ENCODE results near the gene PSRC1. TPM values are rescaled to one million over a fixed set of nuclear protein-coding genes. Genes with fewer than 3 reads are reported as not detected.
A peak's percentile ranks its signal among the peaks of the same experiment; 100 is the strongest.

PSRC1 gene
- total RNA-seq, 1 donor from 2014 or later: 7.4 TPM

- no peak for DNase-seq (ENCODE audit: low spot score)
Measured at GRCh38 chr1:109272021-109272799, 10.7 kb downstream of the PSRC1 start.

DNA sequence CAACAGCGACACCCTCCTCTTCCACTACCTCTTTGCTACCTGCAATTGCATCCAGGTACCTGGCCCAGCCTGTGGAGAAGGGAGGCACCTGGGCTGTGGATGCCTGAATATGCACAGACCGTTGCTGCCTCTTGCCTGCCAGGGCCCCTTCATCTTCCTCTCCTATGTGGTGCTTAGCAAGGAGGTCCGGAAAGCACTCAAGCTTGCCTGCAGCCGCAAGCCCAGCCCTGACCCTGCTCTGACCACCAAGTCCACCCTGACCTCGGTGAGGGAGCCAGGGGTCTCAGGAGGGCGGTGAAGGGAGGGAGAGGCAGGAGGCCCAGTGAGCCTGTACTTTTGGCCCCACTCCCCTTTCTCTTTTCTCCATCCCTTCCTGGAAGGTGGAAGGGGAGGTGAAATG, 11.5 kb downstream of the PSRC1 start:
- DNase-seq (ENCODE audit: low spot score): no peak

DNA sequence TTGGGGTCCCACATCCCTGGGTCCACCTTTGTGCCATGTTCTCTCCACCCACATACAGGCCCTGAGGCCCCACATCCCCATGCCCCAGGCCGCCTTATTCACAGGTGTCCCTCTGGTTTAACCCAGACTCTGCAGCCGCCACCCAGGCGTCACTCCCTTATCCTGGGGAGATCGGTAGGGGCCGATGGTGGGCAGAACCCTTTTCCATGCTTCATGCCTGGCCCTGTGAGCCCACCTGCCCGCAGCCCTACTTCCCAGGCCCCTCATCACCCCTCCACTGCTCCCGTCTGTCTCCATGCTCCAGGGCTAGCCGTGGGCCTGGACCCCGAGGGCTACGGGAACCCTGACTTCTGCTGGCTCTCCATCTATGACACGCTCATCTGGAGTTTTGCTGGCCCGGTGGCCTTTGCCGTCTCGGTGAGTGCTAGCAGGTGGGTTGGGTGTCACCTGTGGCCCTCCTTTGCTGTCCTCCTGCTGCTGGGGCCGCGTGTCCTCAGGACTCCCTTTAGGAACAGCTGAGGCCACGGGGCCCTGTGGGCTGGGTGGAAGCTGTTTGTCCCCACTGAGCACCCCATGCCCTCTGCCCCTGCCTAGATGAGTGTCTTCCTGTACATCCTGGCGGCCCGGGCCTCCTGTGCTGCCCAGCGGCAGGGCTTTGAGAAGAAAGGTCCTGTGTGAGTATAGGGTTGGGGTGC, 12.2 kb downstream of the PSRC1 start:
- no peak for DNase-seq (ENCODE audit: low spot score)

DNA sequence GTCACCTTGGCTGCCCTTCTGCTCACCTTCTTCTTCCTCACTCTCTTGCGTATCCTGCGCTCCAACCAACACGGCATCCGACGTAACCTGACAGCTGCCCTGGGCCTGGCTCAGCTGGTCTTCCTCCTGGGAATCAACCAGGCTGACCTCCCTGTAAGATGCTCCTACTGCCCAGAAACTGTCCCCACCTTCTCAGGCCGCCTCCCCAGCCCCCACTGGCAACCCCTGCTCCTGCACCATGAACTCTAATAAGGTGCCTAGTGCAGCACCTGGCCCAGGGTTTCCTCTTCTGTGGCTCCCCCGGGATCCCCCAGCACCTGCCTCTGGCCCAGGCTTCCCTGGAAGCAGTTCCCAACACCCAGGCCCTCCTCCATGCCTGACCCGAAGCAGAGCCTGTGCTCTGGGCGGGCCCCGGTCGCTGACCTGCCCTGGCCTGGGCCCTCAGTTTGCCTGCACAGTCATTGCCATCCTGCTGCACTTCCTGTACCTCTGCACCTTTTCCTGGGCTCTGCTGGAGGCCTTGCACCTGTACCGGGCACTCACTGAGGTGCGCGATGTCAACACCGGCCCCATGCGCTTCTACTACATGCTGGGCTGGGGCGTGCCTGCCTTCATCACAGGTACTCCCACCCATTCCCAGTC, 12.8 kb downstream of the PSRC1 start:
- DNase-seq (ENCODE audit: low spot score): no peak

DNA sequence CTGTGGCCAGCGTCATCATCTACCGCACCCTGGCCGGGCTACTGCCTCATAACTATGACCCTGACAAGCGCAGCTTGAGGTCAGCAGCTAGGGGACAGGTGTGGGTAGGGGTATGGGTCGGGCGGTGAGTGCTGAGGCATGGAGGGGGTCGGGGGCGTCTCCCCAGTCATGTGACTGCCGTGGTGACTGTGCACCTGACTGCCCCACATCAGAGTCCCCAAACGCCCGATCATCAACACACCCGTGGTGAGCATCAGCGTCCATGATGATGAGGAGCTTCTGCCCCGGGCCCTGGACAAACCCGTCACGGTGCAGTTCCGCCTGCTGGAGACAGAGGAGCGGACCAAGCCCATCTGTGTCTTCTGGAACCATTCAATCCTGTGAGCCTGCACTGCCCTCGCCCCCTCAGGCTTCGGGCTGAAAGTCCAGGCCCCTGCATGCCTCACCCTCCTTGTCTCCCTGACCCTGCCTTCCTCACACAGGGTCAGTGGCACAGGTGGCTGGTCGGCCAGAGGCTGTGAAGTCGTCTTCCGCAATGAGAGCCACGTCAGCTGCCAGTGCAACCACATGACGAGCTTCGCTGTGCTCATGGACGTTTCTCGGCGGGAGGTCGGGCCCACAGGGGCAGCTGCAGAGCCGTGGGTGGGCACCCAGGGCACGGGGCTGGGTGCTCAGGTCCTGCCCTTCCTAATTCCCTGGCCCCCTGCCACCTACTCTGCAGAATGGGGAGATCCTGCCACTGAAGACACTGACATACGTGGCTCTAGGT, 13.5 kb downstream of the PSRC1 start:
- DNase-seq (ENCODE audit: low spot score): no peak

DNA sequence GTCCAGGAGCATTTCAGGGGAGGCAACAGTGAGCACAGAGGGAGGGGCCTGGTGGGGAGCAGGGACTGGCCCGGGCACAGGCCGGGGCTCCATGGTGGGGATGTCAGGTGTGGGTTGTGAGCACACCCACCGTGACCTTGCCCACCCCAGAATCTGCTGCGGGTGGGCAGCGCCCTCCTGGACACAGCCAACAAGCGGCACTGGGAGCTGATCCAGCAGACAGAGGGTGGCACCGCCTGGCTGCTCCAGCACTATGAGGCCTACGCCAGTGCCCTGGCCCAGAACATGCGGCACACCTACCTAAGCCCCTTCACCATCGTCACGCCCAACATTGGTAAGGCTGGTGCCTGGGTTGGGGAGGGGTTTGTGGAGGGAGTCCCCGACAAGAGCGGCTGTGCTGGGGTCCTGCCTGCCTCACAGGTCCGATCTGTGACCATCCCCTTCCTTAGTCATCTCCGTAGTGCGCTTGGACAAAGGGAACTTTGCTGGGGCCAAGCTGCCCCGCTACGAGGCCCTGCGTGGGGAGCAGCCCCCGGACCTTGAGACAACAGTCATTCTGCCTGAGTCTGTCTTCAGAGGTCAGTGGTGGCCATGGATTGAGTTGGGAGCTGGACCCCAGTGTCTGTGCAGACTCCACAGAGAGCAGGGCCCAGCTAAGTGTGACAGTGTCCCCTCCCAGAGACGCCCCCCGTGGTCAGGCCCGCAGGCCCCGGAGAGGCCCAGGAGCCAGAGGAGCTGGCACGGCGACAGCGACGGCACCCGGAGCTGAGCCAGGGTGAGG, 14.3 kb downstream of the PSRC1 start:
- no peak for DNase-seq (ENCODE audit: low spot score)

GRCh38 chr1:109267743-109268300, 15.1 kb downstream of the PSRC1 start:
- no peak for DNase-seq (ENCODE audit: low spot score)

GRCh38 chr1:109266965-109267364, 16.0 kb downstream of the PSRC1 start:
- DNase-seq (ENCODE audit: low spot score): no peak

- no peak for DNase-seq (ENCODE audit: low spot score)
Measured at GRCh38 chr1:109265741-109266330, 17.1 kb downstream of the PSRC1 start.

- DNase-seq (ENCODE audit: low spot score): no peak
Measured at GRCh38 chr1:109265016-109265415, 17.9 kb downstream of the PSRC1 start.

DNA sequence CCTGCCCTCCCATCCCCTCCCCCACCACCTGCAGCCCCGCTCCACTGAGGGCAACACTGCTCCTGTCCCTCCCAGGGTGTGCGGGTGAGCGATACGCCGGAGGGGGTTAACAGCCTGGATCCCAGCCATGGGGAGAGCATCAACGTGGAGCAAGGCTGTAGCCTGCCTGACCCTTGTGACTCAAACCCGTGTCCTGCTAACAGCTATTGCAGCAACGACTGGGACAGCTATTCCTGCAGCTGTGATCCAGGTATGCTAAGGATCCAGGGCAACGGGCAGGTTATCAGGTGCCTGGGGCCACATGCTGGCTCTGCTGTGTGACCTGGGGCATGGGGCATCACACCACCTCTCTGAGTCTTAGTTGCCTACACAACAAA, 18.6 kb downstream of the PSRC1 start:
- no peak for DNase-seq (ENCODE audit: low spot score)

- DNase-seq (ENCODE audit: low spot score): peak; percentile 79
Measured at GRCh38 chr1:109263597-109264378, 19.2 kb downstream of the PSRC1 start.

- DNase-seq (ENCODE audit: low spot score): no peak
Measured at GRCh38 chr1:109263234-109263596, 19.7 kb downstream of the PSRC1 start.

DNA sequence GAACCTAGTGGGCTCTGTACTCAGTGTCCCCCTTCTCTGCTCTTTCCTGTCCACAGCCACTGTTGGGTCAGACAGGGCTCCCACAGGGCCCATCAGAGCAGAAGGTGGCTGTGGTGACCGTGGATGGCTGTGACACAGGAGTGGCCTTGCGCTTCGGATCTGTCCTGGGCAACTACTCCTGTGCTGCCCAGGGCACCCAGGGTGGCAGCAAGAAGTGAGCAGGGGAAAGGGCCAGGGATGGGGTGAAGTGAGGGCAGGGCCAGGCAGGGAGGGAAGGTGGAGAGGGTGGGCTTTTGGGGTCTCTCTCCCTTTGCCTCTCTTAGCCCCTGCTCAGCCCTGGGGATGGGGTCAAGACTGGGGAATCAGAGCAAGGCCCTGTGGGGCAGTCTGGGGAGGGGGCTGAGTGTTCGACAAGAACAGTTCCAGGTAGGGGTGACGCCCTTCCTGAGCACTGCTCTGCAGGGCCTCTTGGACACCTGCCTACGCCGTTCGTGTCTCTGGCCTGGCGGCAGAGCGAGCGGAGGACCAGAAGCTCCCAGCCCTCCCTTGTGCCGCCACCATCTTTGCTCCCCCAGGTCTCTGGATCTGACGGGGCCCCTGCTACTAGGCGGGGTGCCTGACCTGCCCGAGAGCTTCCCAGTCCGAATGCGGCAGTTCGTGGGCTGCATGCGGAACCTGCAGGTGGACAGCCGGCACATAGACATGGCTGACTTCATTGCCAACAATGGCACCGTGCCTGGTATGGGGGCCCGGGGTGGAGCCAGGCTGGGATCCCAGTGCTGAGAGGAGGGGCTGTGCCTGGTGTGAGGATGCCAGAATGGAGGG, 20.5 kb downstream of the PSRC1 start:
- DNase-seq (ENCODE audit: low spot score): no peak

- no peak for DNase-seq (ENCODE audit: low spot score)
Measured at GRCh38 chr1:109261578-109261977, 21.4 kb downstream of the PSRC1 start.

GRCh38 chr1:109261006-109261405, 21.9 kb downstream of the PSRC1 start:
- DNase-seq (ENCODE audit: low spot score): no peak

GRCh38 chr1:109259674-109260557, 23.0 kb downstream of the PSRC1 start:
- no peak for DNase-seq (ENCODE audit: low spot score)
